Measurements from ENCODE around the gene MEIS3.

MEIS3 gene

DNA sequence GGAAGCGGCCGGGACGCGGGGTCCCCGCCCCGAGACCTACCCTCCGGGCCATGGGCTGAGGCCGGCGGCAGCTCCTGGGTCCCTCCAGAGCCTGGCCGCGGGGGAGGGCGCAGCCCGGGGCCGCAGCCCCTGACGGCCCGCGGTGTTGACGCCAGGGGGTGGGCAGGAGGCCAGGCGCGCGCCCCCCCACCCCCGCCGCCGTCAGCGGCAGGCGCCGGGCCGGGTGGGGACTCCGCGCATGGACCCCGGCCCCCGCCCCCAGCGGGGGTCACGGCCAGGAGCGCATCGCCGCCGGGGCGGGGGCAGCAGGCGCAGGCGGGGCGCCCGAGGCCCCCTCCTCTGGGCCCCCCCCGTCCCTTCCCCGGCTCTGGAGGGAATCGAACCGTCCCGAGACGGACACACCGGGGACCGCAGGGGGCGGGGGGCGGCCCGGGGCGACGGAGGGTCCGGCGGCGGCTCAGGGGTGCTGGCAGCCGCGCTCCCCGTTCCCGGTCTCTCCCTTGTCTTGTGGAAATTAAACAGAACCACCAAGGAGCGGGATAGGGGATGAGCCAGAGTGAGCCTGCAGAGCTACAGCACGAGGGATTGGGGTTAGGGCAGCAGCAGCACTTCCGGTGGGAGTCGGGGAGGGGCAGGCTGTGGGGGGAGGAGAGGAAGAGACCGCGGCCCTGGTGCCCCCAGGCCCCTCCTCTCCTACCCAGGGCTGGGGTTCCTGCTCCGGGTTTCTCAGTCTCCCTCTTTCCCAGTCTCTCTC is at the start of gene MEIS3:
MEIS3 (minus strand) TSS at position 498 of the 754 bp plus-strand sequence; CDS start at position 52, 446 bp downstream.
- DNase-seq (ENCODE audit: low read depth) = no peak

DNA sequence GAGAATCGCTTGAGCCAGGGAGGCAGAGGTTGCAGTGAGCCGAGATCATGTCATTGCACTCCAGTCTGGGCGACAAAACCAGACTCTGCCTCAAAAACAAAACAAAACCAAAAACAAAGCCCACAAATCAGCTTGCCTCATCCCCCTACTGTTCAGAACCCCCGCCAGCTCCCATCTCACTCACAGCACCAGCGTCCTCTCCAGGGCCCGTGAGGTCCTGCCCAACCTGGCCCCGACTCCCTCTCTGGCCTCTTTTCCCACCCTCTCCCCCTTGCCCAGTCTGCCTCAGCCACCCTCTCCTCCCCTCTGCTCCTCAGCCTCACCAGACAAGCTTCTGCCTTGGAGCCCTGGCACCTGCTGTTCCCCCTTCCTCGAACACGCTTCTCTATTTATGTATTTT is 48.6 kb upstream of the MEIS3 start:
- DNase-seq (ENCODE audit: low read depth) = no peak

DNA sequence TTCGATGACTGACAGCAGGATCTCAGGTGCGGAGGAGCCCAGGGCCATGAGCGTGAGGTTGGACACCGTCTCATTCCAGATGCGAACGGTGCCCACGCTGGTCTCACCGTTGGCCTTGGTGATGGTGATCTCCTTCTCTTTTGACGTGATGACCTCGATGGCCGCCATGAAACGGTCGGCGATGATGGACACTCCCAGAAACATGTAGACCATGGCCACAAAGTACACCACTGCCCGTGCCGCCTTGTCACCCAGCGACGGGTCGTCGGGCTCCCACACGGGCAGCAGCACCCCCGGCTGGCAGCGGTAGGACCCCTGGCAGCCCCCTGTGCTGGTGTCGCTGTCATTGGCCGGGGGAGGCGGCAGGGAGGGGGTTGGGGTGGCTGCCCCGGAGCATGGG is 46.6 kb upstream of the MEIS3 start:
- DNase-seq (ENCODE audit: low read depth) = no peak

DNA sequence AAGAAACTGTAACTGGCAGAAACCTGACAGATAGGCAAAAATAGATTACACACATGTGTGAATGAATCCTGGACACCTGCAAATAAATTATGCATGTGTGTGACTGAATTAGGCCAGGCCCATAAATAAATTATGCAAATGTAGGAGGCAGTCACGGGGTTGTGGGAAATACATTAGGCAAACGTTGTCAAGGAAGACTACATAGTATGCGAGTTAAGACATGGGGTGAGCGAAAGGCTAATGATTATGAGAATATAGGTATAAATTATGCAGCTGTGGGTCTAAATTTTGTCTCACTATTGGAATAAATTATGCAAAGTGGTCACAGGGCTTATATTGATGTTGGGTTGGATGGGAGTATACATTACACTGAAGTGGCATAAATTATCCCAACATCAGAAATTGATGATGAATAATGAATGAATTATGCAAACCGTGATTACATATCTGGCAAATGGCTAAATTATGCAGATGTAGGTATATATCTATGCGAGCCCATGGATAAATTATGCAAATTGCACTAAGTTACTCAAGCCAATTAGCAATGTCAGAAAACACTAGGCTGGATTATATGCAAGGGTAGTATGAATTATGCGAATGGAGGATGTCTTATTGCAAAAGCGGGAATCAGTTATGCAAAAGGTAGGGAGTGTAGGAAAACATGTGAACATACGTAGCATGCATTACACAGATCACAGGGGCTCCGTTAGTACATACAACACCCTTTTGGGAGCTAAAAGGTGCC is 45.5 kb upstream of the MEIS3 start:
- no peak for DNase-seq (ENCODE audit: low read depth)

DNA sequence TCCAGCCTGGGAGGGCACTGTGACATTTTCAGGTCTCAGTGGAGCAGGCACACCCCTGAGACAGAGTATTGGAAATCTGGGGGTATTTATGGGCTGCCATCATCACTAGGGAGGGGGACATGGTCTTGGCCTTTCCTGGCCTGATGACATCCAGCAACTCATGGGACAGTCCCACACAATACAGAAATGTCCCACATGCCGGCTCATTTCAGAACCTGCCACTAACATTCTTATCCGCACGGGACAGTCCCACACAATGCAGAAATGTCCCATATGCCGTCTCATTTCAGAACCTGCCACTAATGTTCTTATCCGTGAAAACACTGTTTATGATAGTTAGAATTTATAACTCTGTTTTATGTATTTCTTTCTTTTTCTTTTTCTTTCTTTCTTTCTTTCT is 42.5 kb upstream of the MEIS3 start:
- DNase-seq (ENCODE audit: low read depth) = no peak

DNA sequence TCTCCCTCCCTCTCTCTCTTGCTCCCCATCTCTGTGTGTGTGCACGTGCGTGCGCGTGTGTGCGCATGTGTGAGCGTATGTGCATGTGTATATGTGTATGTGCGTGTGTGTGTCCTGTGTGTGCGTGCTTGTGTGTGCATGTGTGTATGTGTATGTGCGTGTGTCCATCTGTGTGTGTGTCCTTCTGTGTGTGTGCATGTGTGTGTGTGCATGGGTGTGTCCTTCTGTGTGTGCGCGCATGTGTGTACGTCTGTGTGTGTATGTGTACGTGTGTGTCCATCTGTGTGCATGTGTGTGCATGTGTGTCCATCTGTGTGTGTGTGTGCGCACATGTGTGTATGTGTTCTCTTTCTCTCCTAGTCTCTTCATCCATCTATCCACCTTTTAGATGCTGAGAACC is 40.1 kb upstream of the MEIS3 start:
- no peak for DNase-seq (ENCODE audit: low read depth)

DNA sequence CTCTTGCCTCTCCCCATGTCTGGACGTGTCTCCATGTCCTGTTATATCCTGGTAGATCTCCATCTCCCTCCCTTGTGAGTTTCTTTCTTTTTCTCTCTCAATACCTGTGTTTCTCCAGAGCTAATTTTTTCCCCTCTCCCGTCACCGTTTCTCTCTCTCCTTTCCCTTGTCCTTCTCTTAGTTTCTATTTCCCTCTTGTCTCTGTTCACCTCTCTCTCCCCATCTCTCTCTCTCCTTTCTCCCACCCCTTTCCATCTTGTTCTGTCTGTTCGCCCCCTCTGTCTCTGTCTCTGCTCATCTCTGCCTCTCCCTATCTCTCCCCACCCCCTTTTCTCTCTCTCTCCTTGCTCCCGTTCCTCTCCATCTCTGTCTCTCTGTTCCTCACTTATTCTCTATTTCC is 39.3 kb upstream of the MEIS3 start:
- no peak for DNase-seq (ENCODE audit: low read depth)

DNA sequence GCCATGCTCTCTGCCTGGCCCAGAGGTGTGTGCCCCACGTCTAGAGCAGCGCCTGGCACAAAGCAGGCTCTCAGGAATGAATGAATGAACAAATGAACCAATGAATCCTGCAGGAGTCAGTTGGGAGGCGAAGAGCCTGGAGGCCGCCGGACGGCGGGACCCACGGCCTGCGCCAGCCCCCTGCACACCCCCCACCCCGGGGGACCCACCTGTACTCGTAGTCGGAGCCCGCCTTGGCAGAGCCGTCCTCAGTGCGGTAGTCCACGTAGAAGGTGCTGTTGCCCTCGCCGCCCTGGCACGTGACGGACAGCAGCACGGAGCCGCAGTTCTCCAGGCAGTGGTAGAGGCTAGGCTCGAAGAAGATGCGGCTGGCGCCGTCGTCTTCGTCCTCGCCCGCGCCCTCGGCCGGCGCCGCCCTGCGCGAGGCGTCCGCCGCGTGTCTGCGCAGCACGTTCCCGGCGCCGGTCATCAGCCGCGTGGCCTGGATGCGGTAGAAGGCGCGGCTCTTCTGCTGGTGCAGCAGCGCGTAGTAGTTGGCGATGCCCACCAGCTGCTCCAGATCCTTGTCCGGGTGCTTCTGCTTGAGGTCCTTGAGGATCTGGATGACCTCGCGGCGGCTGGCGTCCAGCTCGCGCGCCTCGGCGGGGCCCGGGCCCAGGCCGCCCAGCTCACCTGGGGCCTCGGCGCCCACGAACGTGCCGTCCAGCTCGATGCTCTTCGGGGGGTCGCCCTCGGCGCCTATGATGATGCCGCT is 37.6 kb upstream of the MEIS3 start:
- DNase-seq (ENCODE audit: low read depth) = no peak

DNA sequence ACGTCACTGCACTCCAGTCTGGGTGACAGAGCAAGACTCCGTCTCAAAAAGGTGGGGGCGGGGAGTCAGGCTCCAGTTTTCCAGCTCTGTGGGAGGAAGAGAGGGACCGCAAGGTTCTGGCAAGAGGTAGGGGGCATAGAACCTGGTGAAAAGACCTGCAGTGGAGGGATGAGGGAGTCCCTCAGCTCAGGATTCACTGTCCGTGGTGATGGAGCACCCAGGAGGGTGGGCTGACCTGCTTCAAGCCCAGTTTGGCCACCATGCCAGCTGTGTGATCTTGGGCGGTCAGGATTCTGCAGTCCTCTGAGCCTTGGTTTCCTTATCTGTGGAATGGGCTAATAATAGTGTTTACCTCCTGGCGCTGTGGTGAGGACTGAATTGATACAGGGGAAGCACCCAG is 31.2 kb upstream of the MEIS3 start:
- DNase-seq (ENCODE audit: low read depth) = no peak

DNA sequence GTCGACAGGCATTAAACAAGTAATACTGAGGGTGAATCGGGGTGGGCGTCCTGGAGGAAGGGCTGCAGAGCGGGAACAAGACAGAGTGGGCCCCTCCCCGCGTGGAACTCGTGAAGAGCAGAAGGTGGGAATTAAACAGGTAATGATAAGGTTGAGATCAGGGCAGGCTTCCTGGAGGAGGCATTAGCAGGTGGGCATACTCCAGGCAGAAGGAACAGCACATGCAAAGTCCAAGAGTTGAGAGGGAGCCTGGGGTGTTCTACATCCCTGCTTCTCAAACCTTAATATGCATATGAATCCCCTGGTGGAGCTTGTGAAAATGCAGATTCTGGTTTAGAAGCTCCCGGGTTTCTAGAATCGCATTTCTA is 29.0 kb upstream of the MEIS3 start:
- DNase-seq (ENCODE audit: low read depth) = no peak

DNA sequence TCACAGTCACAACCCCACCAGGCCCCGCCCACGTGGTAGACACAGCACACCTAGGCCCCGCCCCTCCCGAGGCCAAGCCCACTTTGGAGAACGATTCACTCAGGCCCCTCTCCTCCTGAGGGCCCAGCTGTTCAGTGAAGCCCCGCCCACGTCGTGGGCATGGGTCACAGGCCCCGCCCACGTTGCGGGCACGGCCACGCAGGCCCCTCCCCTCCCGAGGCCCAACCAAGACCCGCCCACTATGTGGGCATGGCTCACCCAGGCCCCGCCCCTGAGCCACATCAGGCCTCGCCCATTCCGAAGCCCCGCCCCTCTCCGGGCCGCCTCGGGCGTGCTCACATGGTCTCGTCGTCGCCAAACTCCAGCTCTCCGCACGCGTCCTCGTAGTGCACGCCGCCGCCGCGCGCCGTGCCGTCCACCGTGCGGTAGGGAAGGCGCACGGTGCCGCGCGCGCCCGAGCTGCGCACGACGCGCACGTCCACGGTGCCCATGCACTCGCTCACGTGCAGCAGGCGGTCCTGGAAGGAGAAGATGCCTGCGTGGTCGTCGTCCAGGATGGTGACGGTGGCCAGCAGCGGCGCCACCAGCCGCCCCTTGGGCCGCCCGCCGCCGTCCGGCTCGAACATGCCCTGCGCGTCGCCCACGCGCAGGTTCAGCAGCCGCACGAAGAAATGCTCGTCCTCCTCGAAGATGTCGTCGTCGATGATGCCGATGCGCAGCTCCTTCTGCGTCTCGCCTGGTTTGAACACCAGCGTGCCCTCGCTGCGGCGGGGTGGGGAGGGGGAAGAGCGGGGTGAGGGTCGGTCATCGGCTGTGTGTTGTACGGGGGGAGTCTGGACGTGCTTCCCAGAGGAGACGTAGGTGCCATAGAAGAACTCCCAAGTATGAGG is 28.4 kb upstream of the MEIS3 start:
- DNase-seq (ENCODE audit: low read depth) = no peak

DNA sequence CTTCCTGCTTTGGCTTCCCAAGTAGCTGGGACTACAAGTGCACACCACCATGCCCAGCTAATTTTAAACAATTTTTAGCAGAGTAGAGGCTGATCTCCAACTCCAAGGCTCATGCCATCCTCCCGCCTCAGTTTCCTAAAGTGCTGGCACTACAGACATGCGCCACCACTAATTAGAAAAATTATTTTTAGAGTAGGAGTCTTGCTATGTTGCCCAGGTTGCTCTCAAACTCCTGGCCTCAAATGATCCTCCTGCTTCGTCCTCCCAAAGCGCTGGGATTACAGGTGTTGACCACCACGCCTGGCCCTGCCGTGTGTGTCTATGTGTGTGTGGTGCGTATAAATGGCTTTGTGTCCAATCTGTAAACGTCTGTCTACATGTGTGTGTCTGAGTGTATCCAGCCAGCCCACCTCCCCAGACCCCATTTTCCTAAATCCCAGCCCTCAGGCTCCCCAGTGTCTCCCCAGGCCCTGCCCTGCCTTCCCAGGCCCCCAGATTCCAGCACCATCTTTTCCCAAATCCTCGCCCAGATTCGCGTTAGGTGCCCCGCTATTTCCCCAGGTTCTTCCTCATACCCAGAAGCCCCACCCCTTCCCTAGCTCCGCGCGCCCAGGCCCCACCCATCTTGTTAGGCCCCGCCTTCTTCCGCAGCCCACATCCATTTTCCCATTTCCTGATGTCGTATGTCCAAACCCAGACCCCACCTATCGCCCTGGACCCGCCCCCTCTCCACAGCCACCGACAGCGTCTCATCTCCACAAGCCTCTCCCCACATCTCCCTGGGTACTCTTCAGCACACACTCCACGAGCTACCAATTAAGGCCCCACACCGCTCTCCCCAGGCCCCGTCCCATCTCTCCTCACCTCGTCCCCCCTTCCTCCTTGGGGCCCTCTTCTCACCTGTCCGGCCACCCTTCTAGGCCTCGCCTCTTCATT is 27.5 kb upstream of the MEIS3 start:
- DNase-seq (ENCODE audit: low read depth) = no peak

DNA sequence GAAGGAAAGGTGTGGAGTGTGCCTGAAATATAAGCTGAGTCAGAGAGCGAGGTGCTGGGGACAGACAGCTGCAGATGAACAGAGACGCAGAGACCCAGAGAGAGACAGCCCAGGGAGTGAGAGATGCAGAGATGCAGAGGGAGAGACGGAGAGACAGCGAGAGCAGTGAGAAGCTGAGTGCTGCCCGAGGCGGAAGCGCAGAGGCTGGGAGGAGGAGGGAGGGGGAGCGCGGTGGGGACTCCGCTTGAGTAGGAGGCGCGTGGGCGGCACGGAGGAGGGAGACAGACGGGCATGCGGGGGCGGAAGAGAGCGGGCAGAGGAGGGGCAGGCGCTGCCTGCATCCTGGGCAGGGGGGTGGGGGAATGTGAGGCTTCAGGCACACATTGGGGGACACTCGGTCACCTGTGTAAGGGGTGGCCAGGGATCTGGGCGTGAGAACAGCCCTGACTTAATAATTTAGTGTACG is 26.6 kb upstream of the MEIS3 start:
- DNase-seq (ENCODE audit: low read depth) = no peak

DNA sequence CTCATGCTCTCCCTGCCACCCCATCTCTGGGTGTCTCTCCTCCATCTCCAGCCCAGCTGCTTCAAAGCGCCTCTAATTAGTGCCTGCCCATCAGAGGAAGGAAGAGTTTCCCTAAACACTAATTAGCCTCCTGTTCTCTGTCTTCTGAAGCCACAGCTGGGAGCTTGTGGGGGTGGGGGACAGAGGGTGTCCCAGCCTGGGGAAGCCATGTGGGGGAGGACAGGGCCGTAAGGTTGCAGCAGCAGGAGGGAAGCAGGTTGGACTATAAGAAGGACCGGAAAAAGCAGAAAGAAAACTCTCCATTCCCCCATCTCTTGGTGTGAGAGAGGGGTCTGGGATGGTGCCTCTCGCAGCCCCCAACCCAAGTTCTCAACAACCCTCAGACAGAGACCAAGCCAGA is 26.2 kb upstream of the MEIS3 start:
- no peak for DNase-seq (ENCODE audit: low read depth)

DNA sequence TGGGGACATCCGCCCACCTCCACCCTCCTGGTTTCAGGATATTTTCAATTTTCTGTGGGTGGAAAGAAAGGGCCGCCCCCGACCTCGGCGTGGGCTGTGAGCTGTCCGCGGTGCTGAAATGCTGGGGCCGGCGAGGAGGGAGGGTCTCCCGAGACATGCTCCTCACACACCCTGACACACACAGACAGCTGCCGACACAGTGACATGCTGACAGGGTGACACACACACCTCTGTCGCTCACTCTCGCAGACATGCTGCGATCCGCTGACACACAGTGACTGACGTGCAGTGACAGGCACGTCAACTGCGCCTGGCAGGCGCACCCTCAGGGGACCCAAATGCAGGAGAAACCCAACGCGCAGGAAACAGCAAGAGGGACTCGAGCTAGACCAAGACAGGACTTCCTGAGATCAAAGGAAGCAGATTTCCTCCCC is 25.1 kb upstream of the MEIS3 start:
- no peak for DNase-seq (ENCODE audit: low read depth)

DNA sequence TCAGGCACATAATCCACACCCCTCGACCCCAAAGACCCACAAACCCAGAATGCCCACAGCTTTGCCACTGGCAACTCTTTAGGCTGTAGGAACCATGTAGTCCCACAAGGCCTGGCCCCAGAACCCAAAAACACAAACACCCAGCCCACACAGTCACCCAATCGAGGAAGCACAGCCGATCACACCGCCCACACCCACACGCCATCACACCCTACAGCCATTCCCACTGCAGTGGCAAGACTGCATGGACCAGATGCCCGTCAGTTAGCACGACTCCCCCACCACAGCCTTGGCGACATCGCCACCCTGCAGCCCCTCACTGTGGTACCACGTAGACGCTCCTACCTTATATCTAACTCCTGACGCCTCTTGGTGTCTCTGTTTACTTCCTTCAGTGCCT is 24.0 kb upstream of the MEIS3 start:
- no peak for DNase-seq (ENCODE audit: low read depth)

DNA sequence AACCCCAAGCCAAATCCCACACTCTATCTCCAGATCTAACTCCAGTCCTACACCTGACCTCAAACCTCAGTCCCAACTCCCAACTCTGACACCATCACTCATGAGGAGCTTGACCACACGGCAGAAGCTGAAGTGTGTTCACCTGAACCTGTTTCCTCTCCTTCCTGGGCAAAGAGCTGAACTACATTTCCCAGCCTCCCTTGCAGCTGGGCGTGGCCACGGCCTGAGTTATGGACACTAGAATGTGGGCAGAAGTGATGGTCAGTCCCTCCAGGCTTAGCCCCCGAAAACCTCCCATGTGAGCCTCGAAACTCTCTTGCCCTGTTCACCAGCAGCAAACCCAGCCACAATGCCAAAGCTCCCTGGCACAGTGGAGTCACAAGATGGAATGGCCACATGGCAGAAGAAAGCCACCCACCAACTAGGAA is 19.5 kb upstream of the MEIS3 start:
- no peak for DNase-seq (ENCODE audit: low read depth)

DNA sequence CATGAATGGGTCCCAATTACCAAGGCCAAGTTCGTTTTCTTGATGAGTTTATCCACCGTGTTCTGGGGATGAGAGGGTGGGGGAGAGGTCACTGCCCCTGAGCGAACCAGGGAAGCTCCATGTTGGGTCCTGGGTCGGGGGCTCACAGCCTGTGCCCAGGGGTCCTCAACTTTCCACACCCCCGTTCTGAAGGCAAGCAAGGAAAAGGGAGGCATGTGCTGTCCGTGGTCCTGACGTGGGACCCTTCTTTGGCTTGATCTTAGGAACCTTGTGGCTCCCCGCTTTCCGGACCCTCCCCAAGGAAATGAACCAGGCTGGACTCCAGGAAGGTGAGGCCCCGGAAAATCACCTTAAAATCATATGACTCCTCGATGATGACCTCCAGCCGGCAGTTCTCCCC is 18.2 kb upstream of the MEIS3 start:
- DNase-seq (ENCODE audit: low read depth) = no peak

DNA sequence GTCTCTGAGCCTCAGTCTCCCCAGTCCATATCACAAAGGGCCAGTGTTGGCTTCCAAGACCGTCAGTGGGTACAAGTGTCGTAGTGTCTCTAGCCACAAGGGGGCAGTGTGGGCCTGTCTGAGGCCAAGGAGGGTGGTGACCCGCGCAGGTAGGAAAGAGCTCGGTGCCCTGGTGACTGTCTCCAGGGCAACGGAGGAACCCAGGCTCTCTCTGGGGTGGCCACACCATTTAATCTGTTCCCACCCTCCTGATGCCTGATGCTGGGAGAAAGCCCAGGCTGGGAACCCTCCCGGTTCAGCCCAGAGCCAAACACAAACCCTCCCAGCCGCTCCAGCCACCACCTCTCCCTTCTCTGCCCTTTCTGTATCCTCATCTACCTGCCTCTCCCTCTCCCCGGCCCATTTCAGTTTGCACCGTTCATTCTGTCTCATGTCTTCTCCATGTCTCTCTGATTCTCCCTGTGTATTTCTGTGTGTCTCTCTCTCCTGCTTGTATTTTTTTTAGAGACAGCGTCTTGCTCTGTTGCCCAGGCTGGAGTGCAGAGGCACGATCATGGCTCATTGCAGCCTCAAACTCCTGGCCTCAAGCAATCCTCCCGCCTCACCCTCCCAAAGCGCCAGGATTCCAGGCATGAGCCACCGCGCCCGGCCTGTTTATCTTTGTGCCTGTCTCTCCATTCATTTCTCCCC is 17.5 kb upstream of the MEIS3 start:
- peak; percentile 51 for DNase-seq (ENCODE audit: low read depth)

DNA sequence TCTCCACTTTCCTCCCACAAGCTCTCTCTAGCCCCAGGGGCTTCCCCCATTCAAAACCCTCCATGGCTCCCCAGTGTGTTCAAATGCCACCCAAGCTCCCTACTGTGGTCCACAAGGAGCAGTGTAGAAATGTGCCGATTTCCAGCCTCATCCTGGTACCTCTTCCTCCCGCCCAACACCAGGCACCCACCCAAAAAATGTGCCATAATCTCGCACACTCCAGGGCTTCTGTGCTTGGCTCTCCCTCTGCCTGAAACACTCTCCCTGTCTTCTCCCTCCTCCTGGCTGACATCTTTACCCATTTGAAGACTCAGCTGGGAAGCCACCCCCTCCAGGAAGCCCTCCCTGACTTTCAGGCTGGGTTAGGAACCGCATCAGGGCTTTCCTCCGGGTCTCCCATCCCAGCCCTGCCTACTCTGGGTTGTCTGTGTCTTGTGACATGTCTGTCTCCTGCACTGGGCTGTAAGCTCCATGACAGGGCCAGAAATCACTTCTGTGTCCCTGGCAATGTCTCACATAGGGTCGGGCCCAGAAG is 16.6 kb upstream of the MEIS3 start:
- no peak for DNase-seq (ENCODE audit: low read depth)

Data from HS-27A (cell line).